Erythroblast (primary cell): ENCODE results near the gene CARD14.

Experiments used
- DNase-seq, 2 experiments: peaks; one replicate each; lab custom pipeline; 2025; lab: John Stamatoyannopoulos, UW
- GATA1 ChIP-seq: IDR thresholded peaks from 2 replicates; pipeline ENCODE4 v1.6.1; 2011; ENCODE audit warnings: low read depth, mild to moderate bottlenecking, control low read depth, low read length, moderate library complexity
- POLR2A ChIP-seq: IDR thresholded peaks from 2 replicates; pipeline ENCODE4 v1.6.1; 2011; ENCODE audit warnings: mild to moderate bottlenecking, low read length

The CARD14 gene

DNA sequence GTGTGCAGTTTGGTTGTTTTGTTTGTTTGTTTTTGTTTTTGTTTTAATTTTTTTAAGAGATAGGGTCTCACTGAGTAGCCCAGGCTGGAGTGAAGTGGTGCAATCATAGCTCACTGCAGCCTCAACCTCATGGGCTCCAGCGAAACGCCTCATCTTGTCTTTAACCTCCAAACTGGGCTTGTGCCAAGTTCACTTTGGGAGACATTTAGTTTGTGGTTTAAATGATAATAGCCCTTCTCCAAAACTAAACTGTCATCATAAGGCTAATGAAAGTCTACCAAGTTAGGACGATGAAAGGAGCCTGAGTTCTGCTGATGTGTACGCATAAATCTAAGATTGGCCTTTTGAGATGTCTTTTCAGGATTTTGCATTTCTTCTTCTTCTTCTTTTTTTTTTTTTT, 6.5 kb upstream of the CARD14 start:
- DNase-seq, result no peak
- TF ChIP-seq GATA1 (no peak), POLR2A (no peak)

DNA sequence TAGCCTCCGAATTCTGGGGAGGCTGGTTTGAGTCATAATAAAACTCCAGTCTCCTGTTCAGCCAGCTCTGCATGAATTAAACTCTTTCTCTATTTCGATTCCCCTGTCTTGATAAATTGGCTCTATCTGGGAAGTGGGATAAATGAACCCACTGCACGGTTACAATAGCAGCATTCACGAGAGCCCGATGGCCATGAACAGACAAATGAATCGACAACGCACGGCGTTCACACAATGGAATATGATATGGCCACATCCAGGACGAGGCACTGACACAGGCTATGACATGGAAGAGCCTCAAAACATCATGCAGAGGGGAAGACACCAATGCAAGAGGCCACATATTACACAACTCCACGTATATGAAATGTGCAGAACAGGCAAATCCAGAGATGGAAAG, 5.6 kb upstream of the CARD14 start:
- no peak for DNase-seq
- no peak for TF ChIP-seq GATA1
- no peak for TF ChIP-seq POLR2A

GRCh38 chr17:80166446-80166845, 3.4 kb upstream of the CARD14 start:
- TF ChIP-seq GATA1, result no peak
- TF ChIP-seq POLR2A, result no peak
- no peak for DNase-seq

DNA sequence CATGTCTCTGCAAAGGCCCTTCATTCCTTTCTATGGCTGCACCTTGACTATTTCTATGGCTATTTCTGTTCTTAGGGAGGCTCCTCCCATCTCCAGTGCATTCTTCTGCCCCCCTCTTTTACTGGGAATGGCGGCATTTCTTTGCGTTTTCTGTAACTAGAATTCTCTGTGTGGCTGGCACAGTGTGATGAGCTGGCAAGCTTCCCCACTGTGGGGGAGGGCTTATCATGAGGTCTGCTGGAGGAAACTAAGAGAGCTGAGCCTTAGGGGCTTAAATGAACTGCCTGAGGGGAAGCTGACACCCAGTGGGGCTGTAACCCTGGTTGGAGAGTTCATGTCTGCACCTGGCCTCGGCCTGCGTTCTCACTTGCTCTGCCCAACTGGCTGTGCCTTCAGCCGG, 1.5 kb upstream of the CARD14 start:
- DNase-seq, result no peak
- TF ChIP-seq POLR2A (no peak), GATA1 (no peak)

DNA sequence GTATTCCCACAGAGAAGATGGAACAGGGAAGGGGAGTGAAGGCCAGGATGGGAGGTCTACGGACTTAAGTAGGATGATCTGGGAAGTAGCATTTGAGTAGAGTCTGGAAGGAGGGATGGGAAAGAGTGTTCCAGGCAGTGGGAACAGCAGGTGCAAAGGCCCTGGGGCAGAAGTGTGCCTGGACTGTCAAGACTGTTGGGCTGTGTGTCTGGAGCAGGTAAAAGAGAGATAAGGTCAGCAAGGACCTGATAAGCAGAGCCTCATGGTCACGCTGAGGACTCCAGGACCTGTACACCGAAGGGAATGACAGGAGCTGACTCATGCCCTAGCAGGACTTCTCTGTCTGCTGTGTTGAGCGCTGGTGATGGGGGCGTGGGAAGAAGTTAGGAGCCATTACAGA, 723 bp upstream of the CARD14 start:
- TF ChIP-seq POLR2A (no peak), GATA1 (no peak)
- no peak for DNase-seq

DNA sequence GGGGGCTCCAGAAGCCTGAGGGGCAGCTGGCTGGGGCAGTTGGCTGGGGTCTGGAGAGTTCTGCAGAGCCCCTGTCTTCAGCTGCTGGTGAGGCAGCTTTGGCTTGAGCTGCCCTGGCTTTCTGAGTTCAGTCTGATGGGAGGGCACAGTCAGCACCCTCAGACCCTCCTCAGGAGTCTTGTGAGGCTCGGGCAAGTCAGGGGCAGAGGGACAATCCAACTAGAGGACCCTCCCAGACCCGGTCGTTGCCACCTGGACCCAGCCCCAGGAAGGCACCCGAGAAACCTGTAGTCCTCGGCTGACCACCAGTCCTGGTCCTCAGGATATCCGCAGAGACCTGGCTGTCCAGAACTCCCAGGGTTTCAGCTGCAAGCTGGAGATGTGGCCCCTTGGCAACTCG, 1.9 kb downstream of the CARD14 start:
- DNase-seq, result no peak
- no peak for TF ChIP-seq GATA1
- TF ChIP-seq POLR2A, result no peak

DNA sequence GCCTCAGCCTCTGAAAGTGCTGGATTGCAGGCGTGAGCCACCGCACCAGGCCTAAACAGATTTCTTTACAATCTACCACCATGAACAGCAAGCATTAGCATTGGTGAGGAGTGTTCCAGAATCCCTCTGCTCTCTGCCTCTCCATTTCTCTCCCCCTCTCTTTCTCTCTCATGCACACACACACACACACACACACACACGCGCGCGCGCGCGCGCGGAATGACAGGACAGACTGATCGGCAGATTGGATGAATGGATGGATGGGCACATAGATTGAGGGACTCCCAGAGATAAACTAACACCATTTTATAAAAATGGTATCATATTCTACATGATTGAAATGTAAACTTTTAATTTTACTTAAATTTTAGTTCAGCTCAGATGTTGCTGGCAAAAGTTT, 3.3 kb downstream of the CARD14 start:
- no peak for DNase-seq
- TF ChIP-seq GATA1 (no peak), POLR2A (no peak)

GRCh38 chr17:80173916-80174315, 4.1 kb downstream of the CARD14 start:
- TF ChIP-seq POLR2A, result no peak
- no peak for TF ChIP-seq GATA1
- no peak for DNase-seq

- TF ChIP-seq POLR2A (no peak), GATA1 (no peak)
- DNase-seq, result no peak
Measured at GRCh38 chr17:80176757-80177156, 6.9 kb downstream of the CARD14 start.

- no peak for DNase-seq
- TF ChIP-seq GATA1 (no peak), POLR2A (no peak)
Measured at GRCh38 chr17:80177986-80178595, 8.3 kb downstream of the CARD14 start.

GRCh38 chr17:80180192-80180591, 10.4 kb downstream of the CARD14 start:
- DNase-seq, result no peak
- no peak for TF ChIP-seq POLR2A
- TF ChIP-seq GATA1, result no peak

DNA sequence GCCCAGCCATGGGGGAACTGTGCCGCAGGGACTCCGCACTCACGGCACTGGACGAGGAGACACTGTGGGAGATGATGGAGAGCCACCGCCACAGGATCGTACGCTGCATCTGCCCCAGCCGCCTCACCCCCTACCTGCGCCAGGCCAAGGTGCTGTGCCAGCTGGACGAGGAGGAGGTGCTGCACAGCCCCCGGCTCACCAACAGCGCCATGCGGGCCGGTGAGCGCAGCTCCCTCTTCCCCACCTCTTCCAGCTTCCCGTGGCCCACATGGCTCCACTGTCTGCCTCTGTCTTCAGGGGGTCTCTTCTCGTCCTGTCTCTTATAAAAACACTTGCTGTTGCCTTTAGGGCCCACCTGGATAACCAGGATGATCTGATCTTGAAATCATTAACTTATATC, 11.6 kb downstream of the CARD14 start:
- DNase-seq, result no peak

DNA sequence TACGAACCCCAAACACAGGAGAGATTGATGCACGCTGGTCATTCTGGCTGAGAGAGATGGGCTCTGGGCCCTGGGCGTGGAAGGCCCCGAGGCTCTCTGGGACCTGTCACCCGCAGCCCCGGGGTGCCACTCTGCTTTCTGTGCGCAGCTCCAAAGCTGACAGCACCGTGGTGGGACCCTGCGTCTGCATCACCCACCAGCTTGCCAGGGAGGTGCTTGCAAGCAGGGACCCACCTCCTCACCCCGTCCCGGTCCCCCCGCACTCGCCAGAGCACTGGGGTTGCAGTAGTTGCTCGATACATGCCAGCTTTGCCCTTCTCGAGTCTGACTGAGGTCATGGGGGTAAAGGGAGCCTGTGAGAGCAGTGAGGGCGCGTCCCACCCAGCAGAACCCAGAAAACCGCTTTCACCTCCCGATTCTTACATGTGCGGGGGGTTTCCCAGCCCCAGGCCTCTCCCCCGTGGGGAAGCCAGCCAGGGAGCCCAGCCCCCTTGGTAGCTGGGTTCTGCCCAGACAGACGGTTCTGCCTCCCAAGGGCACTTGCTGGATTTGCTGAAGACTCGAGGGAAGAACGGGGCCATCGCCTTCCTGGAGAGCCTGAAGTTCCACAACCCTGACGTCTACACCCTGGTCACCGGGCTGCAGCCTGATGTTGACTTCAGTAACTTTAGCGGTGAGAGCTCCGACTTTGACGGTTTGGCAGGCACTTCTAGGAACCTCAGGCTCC, 12.5 kb downstream of the CARD14 start:
- DNase-seq, result no peak
- TF ChIP-seq POLR2A (no peak), GATA1 (no peak)

More for the DNA sequence above, 11.6 kb downstream of the CARD14 start:
- no peak for TF ChIP-seq POLR2A
- no peak for TF ChIP-seq GATA1

GRCh38 chr17:80182845-80183223, 13.0 kb downstream of the CARD14 start:
- no peak for DNase-seq
- no peak for TF ChIP-seq GATA1
- TF ChIP-seq POLR2A, result no peak
